Right atrium auricular region (tissue), 2 donors: ENCODE measurements around the gene HIP1R. TPM values are rescaled to one million over a fixed set of nuclear protein-coding genes. Genes with fewer than 3 reads are reported as not detected.

Source experiments
- DNase-seq: peaks from one replicate; pipeline ENCODE4 v3.0.0-alpha.2; 2019; ENCODE audit warnings: low spot score
- H3K27ac ChIP-seq, 2 donors: fragments of 200-600 bp; sonication (generic); 1 replicate in 1 of 2; 2 replicates in 1 of 2; pipeline ENCODE4 v1.5.1; 2016 to 2019
- H3K27me3 ChIP-seq, 2 donors: fragments of 200-600 bp; sonication (generic); one replicate each; pipeline versions ENCODE4 v1.5.1 to v1.6.0; 2017 to 2019
- H3K36me3 ChIP-seq: fragments of 200-600 bp; sonication (generic); one replicate; pipeline ENCODE4 v1.5.1; 2016
- H3K4me1 ChIP-seq, 2 donors: fragments of 200-600 bp; sonication (generic); one replicate each; pipeline versions ENCODE4 v1.5.1 to v1.6.0; 2017 to 2019
- H3K4me3 ChIP-seq, 2 donors: fragments of 200-600 bp; sonication (generic); 1 replicate in 1 of 2; 2 replicates in 1 of 2; pipeline ENCODE4 v1.5.1; 2017 to 2019; ENCODE audit warnings: mild to moderate bottlenecking in 1 of 2, moderate library complexity in 1 of 2
- H3K9me3 ChIP-seq, 2 donors: fragments of 200-600 bp; sonication (generic); one replicate each; pipeline ENCODE4 v1.5.1; 2019
- CTCF ChIP-seq, 2 donors: fragments of 200-600 bp; sonication (generic); IDR thresholded peaks; one replicate each; pipeline ENCODE4 v1.5.1; 2019; ENCODE audit warnings: antibody characterized with exemption in 2 of 2
- total RNA-seq, 2 donors: library from RNA; depleted of rRNA; stranded (reverse); fragments of >200 nt; gene quantifications; one replicate each; pipeline ENCODE4 v1.1.0, GENCODE V29; 2016

The HIP1R gene
- total RNA-seq, 2 donors from 2014 or later = 32.4 to 43.8 TPM

DNA sequence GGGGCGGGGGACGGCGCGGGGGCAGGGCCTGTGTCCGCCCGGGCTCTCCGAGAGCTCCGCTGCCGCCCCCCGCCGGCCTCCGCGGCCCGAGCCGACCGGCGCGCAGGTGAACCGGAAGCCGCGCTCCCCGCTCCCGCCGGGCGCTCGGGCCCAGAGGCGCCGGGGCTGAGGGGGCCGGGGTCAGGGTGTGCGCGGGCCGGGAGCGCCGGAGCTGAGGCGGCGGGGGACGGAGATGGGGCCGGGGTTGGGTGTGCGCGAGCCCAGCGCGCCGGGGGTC is 431 bp downstream of the HIP1R start:
- no peak for TF ChIP-seq CTCF (IDR thresholded peaks at IDR 0.05)
- Histone ChIP-seq H3K27ac (peak overlapping the region; percentile 87 to 94), H3K4me3 (peak overlapping the region; percentile 55 to 73), H3K4me1 (peaks cover 0 to 41% of the 10 kb centered on the region in 2 donors), H3K27me3 (no peaks in the 10 kb centered on the region), H3K9me3 (no peaks in the 10 kb centered on the region), H3K36me3 (no peaks in the 10 kb centered on the region)
- DNase-seq = no peak

DNA sequence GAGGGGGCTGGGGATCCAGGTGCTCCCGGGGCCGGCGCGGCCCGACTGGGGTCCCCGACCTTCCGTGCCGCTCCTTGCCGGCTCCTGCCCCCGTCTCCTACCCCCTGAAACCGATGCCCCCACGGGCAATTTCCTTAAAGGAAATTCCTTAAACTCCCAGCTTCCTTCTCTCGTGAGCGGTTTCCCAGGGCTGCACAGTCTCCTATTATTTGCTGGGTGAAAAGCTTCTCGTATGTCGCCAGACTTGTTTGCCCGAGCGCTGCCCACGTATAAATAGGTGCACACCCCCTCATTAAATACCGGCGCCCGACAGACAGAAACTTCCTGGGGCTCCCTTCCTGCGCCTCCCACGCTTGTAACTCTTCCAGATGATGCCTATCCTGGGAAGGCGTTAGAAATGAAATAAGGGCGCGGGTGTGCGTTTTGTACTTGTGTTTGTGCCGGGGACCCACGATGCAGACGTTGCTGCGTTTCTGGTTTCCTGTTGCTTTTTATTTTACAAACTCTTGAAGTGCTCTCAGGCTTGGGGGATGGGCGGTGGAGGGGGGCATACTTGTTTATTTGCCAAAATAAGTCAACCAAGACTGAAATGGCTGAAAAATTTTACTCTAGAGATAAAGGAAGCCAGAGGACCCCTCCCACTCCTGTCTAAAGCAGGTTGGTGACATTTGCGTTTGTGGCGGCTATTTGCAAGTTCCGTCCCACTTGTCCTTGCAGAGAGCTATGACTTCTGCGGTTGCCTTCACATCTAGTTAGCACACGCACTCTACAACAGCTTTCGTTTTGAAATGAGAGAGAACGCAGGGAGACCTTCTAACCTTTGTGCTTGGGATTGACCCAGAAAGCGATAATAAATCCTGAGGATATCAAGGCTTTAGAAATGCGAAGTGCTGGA is 1.0 kb downstream of the HIP1R start:
- H3K4me3 ChIP-seq = peak overlapping the region; percentile 55 to 73
- no peaks in the 10 kb centered on the region for H3K36me3 ChIP-seq
- H3K9me3 ChIP-seq = no peaks in the 10 kb centered on the region
- no peaks in the 10 kb centered on the region for H3K27me3 ChIP-seq
- H3K27ac ChIP-seq = peak overlapping the region; percentile 87 to 94
- no peak for TF ChIP-seq CTCF (IDR thresholded peaks at IDR 0.05)
- DNase-seq = no peak
- H3K4me1 ChIP-seq = peaks cover 0 to 47% of the 10 kb centered on the region in 2 donors

DNA sequence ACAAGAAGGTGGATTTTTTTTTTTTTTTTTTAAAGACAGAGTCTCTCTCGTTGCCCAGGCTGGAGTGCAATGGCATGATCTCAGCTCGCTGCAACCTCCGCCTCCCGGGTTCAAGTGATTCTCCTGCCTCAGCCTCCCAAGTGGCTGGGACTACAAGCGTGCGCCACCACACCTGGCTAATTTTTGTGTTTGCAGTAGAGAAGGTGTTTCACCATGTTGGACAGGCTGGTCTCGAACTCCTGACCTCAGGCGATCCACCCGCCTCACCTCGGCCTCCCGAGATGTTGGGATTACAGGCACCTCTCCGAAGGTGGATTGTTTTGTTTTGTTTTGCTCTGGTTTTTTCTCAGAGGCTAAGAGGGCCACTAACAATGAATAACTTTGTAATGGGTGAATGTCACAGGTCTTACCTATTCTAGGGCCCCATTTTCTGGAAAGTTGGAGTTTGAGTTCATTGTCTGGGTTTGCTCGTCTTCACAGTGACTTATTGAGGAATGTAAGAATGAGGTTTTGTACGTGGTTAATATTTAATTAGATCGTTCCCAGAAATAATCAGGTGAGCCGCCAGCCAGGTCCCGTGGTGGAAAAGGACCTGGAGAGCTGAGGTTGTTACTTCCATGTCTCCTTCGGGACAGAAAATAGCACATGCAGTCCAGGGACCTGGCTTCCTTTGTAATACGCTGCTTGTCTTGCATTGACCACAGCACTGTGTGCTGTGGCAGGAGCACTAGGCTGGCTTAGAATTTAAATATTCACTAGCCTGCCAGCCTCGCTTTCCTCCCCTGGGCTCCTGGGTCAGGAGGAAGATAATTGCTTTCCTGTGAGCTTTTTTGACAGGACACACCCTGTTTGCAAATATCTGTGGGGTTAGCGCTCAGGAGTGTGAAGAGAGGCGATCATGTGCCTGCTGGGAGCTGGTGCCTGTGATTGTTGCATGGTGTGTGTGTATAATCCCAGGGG is 2.3 kb downstream of the HIP1R start:
- no peaks in the 10 kb centered on the region for H3K9me3 ChIP-seq
- no peak for TF ChIP-seq CTCF (IDR thresholded peaks at IDR 0.05)
- DNase-seq = no peak
- no peaks in the 10 kb centered on the region for H3K36me3 ChIP-seq
- peaks cover 0 to 60% of the 10 kb centered on the region in 2 donors for H3K4me1 ChIP-seq
- H3K27ac ChIP-seq = peak overlapping the region; percentile 87 to 94
- H3K27me3 ChIP-seq = no peaks in the 10 kb centered on the region
- H3K4me3 ChIP-seq = peak overlapping the region in 1 of 2 donors; percentile 73

DNA sequence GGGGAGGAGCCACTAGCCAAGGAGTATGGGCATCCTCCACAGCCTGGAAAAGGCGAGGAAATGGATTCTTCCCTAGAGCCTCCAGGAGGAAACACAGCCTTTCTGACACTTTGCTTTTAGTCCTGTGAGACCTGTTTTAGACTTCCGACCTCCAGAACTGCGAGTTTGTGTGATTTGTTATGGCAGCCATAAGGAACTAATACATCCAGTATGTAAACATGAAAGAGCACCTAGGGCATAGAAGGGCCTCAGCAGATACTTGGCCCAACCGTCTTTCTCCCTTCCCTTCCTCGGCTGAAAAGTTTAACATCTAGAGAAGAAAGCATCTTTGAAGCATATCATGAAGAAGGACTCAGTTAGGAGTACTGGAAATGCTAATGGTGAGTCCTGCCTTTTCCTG is 3.6 kb downstream of the HIP1R start:
- Histone ChIP-seq H3K27ac (peak overlapping the region; percentile 87 to 94), H3K27me3 (no peaks in the 10 kb centered on the region)

More for the DNA sequence above, 3.6 kb downstream of the HIP1R start:
- TF ChIP-seq CTCF (IDR thresholded peaks at IDR 0.05) = no peak
- no peak overlapping the region for H3K4me3 ChIP-seq
- peaks cover 0 to 71% of the 10 kb centered on the region in 2 donors for H3K4me1 ChIP-seq
- DNase-seq = no peak
- H3K9me3 ChIP-seq = no peaks in the 10 kb centered on the region
- no peaks in the 10 kb centered on the region for H3K36me3 ChIP-seq
